ENCODE data around the gene TRIO. TPM values are rescaled to one million over a fixed set of nuclear protein-coding genes. Genes with fewer than 3 reads are reported as not detected.

Gene TRIO
- total and polyA plus RNA-seq, 2 donors (not counting 3 experiments of a cell fraction or from before 2014, with no cell fraction given): 82.9 to 248 TPM

DNA sequence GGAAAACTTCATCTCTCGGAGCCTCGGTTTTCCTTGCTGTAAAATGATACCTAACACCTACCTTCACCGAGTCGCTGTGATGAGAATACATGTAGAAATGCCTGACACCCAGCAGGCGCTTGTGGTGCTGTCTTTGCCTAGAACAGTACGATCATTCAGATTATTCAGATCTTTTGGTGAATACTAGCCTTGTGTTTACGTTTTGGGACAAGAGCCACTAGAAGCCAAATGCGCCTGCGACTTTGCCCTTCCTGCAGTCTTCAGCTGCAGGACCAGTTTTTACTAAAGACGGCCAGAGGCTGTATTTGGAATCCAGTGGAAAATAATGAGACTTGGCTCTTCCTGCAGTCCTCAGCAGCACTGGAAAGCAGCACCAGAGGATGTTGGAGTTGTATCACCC lies 189.6 kb downstream of the TRIO start:
- dilution Hi-C loops (cut with MboI; ENCODE audit: extremely low pct_ligation_motif_present, low sequenced_read_pairs): no loop called here

More for the DNA sequence above, 189.6 kb downstream of the TRIO start:
- peaks cover 4% of the 10 kb centered on the region for H4K20me1 ChIP-seq (replicated peaks; ENCODE audit: control insufficient read depth, extremely low read depth, insufficient read depth, low read length)
- BruUV-seq (replicated peaks): no TSS peak
- H3K9me1 ChIP-seq (replicated peaks; ENCODE audit: control insufficient read depth, extremely low read depth, insufficient read depth, low read length): no peaks in the 10 kb centered on the region
- FAIRE-seq (no peak), DNase-seq (ENCODE audit: low read depth, low spot score) (no peak)
- no peak overlapping the region for H3K4me3 ChIP-seq (replicated peaks in 1 of 3; ENCODE audit: insufficient read depth in 1 of 3, low read depth in 1 of 3, low read length in 3 of 3)
- TF ChIP-seq MYC (IDR thresholded peaks at IDR 0.05; ENCODE audit: low read depth, low read length): no peak
- no peak for TF ChIP-seq FOS (IDR thresholded peaks at IDR 0.05; ENCODE audit: borderline replicate concordance, insufficient read depth, low read length)
- TF ChIP-seq, protein P1, sequence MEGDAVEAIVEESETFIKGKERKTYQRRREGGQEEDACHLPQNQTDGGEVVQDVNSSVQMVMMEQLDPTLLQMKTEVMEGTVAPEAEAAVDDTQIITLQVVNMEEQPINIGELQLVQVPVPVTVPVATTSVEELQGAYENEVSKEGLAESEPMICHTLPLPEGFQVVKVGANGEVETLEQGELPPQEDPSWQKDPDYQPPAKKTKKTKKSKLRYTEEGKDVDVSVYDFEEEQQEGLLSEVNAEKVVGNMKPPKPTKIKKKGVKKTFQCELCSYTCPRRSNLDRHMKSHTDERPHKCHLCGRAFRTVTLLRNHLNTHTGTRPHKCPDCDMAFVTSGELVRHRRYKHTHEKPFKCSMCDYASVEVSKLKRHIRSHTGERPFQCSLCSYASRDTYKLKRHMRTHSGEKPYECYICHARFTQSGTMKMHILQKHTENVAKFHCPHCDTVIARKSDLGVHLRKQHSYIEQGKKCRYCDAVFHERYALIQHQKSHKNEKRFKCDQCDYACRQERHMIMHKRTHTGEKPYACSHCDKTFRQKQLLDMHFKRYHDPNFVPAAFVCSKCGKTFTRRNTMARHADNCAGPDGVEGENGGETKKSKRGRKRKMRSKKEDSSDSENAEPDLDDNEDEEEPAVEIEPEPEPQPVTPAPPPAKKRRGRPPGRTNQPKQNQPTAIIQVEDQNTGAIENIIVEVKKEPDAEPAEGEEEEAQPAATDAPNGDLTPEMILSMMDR (IDR thresholded peaks at IDR 0.05; ENCODE audit: extremely low read depth in 1 of 2, insufficient read depth in 1 of 2, low read depth in 1 of 2, low read length in 2 of 2): no peak
- TF ChIP-seq POLR2AphosphoS5 (IDR thresholded peaks at IDR 0.05; ENCODE audit: insufficient read depth, low read depth, low read length): no peak
- no peak for TF ChIP-seq GATA2 (IDR thresholded peaks at IDR 0.05; ENCODE audit: insufficient read depth, insufficient read length, low read depth, low read length)
- TF ChIP-seq JUN (IDR thresholded peaks at IDR 0.05; ENCODE audit: borderline replicate concordance, insufficient read depth, insufficient read length, low read depth): no peak
- TF ChIP-seq POLR2A (IDR thresholded peaks at IDR 0.05; ENCODE audit: low read depth, low read length): no peak
- TF ChIP-seq, protein P2, sequence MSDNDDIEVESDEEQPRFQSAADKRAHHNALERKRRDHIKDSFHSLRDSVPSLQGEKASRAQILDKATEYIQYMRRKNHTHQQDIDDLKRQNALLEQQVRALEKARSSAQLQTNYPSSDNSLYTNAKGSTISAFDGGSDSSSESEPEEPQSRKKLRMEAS (IDR thresholded peaks at IDR 0.05; ENCODE audit: insufficient read depth, insufficient read length): no peak
- TF ChIP-seq EZH2 (IDR thresholded peaks at IDR 0.05; ENCODE audit: borderline replicate concordance, low read depth, low read length, severe bottlenecking): no peak
- H3K9me3 ChIP-seq (replicated peaks; ENCODE audit: control insufficient read depth, insufficient read depth, low read length): no peaks in the 10 kb centered on the region
- H3K79me2 ChIP-seq (ENCODE audit: control insufficient read depth, insufficient read depth, low read length): peaks cover 59% of the 10 kb centered on the region
- no peaks in the 10 kb centered on the region for H3K27me3 ChIP-seq (ENCODE audit: control insufficient read depth in 2 of 2, insufficient read depth in 2 of 2, low read length in 2 of 2)
- H3K4me2 ChIP-seq (ENCODE audit: insufficient read depth, low read length): no peak overlapping the region
- H3K36me3 ChIP-seq (ENCODE audit: control insufficient read depth in 2 of 2, extremely low read depth in 1 of 2, insufficient read depth in 2 of 2, low read length in 2 of 2): peaks cover 23 to 25% of the 10 kb centered on the region in 2 experiments
- H3K9ac ChIP-seq (replicated peaks; ENCODE audit: extremely low read depth, insufficient read depth, low read length): no peak overlapping the region
- intact Hi-C loops (cut with micrococcal nuclease): no loop called here
- CTCF ChIA-PET: no interaction called here
- POLR2A ChIA-PET: no interaction called here
- H3K4me1 ChIP-seq (ENCODE audit: control insufficient read depth, extremely low read depth, insufficient read depth, low read length): no peaks in the 10 kb centered on the region
- no peak overlapping the region for H2AFZ ChIP-seq (ENCODE audit: low read depth, low read length)
- H3K27ac ChIP-seq (ENCODE audit: insufficient read depth, low read depth, low read length): no peak overlapping the region
